NCI-H1436 (cell line): ENCODE results near the gene CREB1.
A peak's percentile ranks its signal among the peaks of the same experiment; 100 is the strongest.

ENCODE experiments used
- DNase-seq: peaks from one replicate; lab custom pipeline; 2025; lab: John Stamatoyannopoulos, UW

CREB1 gene

DNA sequence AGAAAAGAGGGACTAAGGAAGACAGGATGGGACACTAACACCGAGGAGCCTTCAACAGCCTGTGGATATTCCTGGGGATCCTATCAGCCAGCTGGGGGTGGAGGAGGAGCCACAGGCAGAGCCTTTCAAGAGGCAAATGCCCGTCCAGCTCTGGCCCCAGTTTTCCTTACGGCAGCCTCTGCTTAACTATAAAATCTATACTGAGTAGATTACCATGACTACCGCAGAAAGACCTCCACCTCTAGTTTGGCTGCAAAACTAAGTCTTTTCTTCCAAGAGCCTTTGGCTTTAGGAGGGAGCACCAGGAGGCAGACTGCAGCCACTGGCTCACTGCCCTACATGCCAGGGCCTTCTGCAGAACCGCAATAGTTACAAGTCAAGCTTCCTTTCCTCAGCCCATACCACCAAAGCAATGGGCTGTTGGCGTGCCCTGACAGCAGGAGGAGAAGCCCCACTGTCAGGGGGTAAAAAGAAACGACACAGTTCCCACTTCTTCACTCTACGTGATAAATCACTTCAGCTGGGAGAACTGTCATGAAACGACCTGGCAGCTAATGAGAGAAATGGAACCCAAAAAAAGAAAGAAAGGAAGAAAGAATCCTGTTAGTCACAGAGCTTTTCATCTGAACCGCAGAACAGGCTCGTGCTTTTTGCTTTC, 25.1 kb upstream of the CREB1 start:
- no peak for DNase-seq

GRCh38 chr2:207505171-207505570, 24.6 kb upstream of the CREB1 start:
- DNase-seq, result no peak

DNA sequence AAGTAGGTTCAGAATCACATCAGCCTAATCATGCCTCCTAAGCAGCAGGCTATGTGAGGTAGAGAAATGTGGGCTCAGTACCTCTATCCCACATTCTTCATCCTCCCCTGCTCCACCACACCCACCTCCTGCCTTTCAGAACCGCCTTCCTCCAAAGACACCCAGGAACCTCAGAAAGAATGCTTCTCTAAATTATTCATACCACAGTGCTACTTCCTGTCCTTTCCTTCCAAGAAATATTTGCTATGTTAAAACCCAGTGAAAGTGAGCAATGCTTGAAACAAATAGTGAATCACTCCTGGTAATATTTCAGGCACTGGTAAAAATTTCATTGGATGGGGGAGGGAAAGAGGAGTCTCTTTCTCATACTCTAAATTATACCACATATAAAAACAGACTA, 24.0 kb upstream of the CREB1 start:
- no peak for DNase-seq

DNA sequence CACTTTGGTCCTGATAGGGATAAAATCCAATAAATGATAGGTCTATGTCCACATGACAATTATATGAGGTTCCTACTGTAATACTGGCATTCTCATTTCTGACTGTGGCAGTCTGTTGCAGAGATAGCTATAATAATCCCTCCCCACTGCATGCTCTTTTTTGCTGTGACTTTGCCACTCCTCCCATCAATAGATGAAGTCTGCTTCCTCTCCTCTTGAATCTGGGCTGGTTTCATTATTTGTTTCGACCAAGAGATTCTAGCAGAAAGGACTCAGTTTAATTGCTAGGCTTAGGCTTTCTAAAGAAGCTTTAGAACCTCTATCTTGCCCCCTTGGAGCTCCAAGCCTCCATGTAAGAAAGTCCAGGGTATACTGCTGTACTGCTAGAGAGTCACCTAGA, 23.3 kb upstream of the CREB1 start:
- DNase-seq, result no peak

GRCh38 chr2:207510148-207510547, 19.6 kb upstream of the CREB1 start:
- DNase-seq, result no peak

GRCh38 chr2:207511851-207512250, 17.9 kb upstream of the CREB1 start:
- no peak for DNase-seq

DNA sequence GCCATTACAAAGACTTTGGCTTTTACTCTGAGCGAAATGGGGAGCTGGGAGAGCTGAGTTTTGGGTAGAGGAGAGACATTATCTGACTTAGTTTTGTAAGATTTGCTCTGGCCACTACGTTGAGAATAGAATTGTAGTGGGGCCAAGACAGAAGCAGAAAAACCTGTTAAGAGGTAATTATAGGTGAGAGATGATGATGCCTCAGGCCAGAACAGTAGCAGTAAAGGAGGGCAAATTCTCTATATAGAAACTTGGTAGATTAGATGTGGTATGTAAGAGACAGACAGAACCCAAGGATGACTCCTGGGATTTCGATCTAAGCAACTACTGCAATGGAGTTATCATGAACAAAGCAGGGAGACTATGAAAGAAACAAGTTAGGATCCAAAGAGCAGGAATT, 17.4 kb upstream of the CREB1 start:
- DNase-seq, result no peak

DNA sequence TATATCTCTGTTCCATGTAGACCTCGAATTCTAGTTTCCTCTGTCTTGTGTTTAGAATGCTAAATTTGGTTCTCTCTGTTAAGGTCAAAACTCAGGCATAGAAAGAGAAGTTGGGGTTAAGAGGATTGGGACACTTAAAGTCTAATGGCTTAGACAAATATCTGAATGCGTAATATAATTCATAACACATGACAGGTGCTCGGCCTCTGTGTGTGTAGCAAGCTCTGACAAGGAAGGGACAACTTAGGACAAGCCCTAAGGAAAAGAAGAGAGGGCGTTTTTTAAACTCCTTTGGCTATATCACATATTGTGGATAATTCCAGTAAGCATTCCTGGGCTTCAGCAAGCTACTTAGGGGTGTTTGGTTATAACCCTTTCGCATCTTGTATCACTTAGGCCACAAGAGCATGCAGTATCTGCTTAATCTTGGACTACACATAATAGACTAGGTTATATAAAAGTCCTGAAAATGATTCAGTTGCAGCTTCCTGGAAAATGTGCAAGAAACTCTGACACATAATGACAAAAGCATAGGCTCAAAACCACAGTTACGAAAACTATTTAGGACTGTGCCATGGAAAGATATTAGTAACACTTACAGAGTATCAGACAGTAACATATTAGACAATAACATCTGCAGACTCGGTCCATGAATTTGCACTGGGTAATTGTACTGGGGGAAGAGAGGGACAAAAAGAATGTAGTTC, 16.1 kb upstream of the CREB1 start:
- DNase-seq, result no peak

GRCh38 chr2:207514451-207514850, 15.3 kb upstream of the CREB1 start:
- no peak for DNase-seq

DNA sequence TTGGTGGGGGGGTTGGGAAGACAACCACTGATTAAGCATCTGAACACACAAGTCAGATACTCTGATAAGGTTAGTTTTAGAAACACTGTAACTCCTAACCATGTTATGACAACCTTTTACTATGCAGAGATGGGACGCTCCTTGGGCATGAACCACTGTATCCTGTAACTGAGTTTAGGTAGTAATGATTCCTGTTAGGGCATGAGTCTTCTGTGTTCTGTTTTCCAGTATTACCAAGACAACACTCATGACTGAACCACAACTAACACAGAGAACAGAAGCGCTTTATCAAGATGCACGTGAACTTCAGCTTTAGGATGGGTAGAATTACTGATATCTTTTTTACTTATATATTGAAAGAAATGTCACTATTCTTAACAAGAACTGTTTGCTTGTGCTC, 14.1 kb upstream of the CREB1 start:
- DNase-seq, result no peak

DNA sequence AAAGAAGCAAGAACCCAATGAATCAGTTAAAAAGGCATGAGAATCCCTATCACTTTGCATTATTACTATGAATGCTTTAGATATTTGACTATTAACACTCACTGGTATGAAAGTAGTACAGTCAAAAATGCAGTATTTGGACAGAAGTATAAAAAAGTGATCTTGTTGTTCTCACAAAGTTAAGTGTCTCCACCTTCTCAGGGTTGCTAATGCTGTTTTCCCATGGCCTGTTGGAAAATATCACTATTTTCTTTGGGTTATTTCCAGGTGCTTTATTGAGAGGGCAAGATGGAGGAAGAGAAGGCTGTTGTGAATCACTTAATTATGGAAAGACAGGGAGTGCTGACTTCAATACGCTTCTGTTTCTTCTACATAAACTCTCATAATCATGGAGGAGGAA, 13.6 kb upstream of the CREB1 start:
- DNase-seq, result no peak

DNA sequence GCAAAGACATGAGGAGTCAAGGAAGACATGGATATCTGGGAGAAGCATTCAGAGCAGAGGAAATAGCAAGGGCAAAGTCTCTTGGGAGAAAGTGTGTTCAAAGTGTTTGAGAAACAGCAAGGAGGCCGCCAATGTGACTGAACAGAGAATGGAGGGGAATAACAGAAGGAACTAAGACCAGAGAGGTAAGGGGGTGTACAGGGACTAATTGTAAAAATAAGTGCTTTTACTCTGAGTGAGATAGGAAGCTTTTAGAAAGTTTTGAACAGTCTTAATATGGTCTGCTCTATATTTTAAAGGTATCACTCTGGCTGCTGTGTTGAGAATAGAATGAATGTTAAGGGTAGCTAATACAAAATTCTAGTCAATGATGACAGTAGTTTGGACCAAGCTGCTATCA, 6.8 kb upstream of the CREB1 start:
- DNase-seq, result no peak

DNA sequence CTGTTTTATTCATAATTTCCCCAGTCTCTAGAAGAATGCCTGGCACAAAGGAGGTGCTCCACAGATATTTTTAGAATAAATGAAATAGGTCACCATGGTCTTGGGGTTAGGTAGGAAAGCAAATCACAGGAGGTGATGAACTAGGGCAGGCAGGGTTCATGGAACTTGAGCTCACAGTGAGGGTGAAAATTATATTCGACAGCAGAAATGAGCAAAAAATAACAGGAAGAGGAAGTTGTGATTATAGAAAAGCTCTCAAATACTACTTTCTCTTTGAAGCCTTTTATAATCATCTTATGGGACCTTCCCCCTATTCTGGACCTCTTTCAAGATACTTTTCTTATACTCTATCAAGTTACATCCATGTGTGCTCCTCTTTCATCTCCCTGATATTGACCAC, 4.5 kb upstream of the CREB1 start:
- DNase-seq, result no peak

DNA sequence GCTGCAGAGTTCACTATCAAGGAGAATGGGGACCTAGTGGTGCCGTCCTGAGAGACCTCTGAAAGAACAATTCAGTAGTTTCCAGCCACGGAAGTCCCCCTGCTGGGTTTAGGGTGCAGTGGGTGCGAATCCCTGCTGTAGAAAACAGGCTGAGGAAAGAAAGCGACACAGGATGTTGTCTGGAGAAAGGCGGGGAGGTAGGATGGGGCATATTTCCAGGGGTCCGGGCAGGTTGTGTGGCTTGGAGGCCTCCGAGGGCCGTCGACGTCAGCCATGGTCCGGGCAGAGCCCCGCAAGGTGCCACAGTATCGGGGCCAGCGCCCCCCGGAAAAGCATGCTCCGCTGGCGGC, 807 bp upstream of the CREB1 start:
- DNase-seq, result peak; percentile 4

DNA sequence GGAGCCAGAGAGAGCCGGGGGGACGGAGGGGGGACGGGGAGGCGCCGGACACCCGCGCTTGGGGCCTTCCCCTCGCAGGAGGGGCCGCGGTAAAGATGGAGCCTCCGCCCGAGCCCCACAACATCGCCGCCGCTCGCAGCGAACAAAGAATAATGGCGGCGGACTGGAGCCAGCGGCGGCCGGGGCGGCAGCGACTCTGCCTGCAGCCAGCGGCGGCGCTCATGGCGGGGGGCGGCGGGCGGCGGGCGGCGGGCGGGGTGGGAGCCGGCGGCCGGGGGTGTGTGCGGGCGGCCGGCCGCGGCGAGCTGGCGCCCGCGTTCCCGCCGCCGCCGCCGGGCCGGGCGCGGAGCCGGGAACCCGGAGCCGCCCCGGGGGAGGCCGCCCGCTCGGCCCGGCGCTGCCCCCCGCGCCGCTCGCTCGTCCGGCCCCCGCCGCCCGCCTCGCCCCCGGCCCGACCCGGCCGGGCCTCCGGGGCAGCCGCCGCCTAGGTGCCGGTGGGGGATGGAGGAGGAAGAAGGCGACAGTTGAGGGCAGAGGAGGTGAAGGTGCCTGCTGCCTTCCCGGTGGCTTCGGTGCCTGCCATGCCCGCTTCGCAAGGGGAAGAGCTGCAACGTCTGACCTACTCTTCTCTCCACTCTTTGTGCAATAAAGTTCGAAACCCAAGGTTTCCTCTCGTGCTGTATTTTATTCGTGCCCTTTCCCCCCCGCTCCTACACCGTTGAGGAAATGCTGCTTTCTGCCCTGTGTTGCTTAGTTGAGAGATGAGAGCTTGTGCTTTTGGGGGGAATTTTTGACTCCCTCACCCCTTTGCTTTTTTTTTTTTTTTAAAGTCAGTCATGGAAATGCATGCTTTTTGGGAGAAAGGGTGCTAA, 634 bp downstream of the CREB1 start:
- DNase-seq, result peak; percentile 8

- no peak for DNase-seq
Observed at GRCh38 chr2:207531032-207531952, 1.5 kb downstream of the CREB1 start.

DNA sequence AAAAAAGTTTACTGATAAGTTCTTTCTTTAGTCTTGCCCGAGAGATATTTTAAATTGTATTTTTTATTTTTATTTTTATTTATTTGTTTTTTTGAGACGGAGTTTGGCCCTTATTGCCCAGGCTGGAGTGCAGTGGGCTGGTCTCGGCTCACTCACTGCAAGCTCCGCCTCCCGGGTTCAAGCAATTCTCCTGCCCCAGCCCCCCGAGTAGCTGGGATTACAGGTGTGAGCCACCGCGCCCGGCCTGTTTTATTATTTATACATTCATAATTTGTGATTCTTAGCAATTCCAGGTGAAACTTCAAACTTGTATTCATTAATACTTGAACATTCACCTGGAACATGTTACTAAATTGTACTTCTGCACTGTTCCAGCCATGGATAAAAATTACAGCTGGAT, 2.9 kb downstream of the CREB1 start:
- no peak for DNase-seq

GRCh38 chr2:207533461-207534008, 3.8 kb downstream of the CREB1 start:
- no peak for DNase-seq

GRCh38 chr2:207534417-207534816, 4.7 kb downstream of the CREB1 start:
- DNase-seq, result no peak

GRCh38 chr2:207539470-207539869, 9.7 kb downstream of the CREB1 start:
- DNase-seq, result no peak

DNA sequence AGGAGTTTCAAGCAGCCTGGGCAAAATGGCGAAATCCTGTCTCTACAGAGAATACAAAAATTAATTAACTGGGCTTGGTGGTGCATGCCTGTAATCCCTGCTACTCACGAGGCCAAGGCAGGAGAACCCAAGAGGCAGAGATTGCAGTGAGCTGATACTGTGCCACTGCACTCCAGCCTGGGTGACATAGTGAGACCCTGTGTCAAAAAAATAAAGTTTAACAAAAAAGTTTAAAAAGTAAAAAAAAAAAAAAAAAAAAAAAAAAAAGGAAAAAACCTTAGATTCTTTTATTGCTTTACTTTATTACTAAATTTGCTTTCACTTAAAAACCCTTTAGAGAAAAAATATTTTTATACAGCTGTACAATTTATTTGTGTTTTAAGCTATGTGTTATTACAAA, 10.7 kb downstream of the CREB1 start:
- no peak for DNase-seq

- DNase-seq, result no peak
Observed at GRCh38 chr2:207541933-207542332, 12.2 kb downstream of the CREB1 start.
